HG03354 (cell line): Measurements from ENCODE around the gene GNLY.

Experiments used
- ATAC-seq: cut with Tn5 transposase; IDR thresholded peaks from one replicate; pipeline ENCODE4 v1.9.1; 2021; ENCODE audit warnings: mild to moderate bottlenecking; ENCODE audit not compliant: unreplicated experiment, poor library complexity, severe bottlenecking

The GNLY gene

DNA sequence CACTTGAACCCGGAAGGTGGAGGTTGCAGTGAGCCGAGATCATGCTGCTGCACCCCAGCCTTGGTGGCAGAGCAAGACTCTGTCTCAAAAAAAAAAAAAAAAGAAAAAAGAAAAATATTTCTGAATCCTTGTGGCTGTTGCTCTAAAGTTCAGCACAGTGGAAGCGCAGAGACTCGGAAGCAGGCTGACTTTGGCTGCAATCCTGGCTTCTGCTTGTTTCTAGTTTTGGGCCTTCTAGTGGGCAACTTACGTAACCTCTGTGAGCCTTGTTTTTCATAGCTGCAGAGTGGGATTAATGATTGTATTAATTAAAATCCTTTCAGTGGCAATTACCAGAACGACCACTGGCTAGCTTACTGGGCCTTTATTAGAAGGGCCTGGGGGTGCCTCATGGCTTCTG lies 28.4 kb downstream of the GNLY start:
- no peak for ATAC-seq

DNA sequence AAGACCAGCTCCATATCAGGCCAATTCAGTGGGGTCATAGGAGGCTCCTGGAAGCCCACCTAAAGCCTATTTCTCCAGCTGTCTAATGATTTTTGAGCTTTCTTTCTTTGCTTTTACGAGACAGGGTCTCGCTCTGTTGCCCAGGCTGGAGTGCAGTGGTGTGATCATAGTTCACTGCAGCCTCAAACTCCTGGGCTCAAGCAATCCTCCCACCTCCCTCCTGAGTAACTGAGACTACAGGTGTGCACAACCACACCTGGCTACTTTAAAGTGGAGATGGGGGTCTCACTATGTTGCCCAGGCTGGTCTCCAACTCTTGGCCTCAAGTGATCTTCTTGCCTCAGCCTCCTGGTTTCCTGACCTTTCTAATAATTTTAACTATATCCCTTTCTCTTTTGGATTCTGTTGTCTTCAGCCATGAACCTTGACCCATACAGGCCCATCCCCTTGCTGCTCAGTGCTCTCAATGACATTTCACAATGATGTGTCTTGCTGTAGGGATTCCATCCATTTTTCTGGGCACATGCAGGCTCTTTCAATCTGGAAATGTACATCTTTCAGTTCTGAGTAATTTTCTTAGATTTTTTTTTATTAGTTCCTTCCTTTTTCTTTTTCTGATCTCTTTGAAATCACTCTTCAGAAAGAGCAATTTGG lies 29.7 kb downstream of the GNLY start:
- ATAC-seq, result no peak

DNA sequence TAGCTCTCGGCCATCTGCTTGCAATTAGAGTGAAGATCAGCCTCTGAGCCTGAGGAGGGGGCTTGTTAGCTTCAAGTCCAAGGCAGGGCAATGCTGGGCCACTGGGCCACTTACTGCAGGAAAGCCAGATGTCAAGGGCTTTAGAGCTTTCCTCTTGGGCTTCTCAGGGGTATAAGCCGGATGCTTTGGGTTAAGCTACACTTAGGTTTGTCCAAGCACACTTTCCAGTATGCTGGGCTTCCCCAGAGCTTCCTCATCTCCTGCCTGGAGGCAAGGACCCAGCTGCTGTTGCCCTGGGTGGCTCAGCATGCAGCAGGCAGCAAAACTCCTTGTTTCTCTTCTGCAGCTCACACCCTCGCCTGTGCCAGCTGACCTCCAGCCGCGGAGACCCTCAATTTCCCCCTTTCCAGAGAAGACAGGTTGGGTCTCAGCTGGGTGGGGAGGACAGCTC lies 30.6 kb downstream of the GNLY start:
- ATAC-seq, result no peak

- ATAC-seq, result no peak
These were observed 31.3 kb downstream of the GNLY start for GRCh38 chr2:85725451-85725850.

DNA sequence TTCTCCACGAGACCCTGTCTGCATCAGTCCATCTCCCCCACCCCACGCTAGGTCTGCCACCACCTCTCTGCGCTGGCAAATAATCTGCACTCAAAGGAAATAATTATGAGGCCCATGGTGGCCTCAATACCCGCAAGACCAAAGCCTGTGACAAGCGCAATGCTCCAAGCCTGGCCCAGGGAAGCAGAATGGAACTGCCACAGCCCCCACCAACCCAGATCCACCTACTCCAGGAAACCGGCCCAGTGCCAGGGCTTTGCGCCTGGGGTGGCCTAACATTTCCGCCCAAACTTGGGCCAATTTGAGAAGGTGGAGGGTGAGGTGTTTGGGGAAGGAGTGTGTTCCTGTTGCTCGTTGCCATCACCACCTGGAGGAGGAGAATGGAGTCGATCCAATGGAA lies 33.6 kb downstream of the GNLY start:
- ATAC-seq, result no peak

GRCh38 chr2:85728342-85728741 lies 34.2 kb downstream of the GNLY start:
- ATAC-seq, result no peak

DNA sequence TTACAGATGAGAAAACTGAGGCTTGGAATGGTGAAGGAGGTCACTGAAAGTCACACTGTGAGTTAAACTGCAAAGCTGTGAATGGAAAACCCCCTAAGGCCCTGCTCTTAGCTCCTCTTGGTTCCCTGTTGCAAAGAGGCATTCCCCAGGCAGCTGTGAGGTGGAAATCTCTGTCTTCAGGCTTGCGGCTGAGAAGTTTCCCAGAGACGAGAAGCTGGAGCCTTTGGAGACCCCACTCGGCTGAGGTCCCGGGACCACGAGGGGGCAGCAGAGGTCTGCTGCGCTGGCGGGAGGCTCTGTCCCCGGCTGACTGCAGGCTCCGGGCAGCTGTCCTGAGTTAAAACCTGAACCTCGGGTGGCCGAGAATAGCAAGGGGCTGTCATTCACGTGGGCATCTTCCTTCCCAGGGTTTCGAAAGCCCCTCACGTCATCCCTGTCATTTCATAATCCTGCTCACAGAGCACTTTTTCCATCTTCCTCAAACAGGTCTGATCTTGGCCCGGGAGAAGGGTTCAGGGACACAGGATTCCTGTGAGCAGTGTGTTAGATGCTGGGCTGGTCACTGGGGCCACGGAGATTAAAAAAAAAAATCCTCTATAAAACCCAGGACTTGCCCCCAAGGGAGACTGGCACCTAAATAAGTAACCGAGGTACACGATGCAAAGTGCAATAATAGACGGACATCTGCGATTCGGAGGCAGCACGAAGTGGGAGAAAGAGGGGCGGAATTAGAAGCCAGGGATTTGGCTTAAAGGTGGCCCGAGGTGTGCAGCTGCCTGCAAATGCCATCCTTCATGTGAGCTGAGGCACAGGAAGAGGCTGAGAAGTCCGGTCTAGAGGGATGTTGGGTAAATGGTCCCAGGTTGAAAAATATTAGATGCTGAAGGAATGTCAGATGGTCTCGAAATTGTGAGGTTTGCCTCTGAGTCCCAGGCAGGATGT lies 35.0 kb downstream of the GNLY start:
- peak; percentile 78 for ATAC-seq

DNA sequence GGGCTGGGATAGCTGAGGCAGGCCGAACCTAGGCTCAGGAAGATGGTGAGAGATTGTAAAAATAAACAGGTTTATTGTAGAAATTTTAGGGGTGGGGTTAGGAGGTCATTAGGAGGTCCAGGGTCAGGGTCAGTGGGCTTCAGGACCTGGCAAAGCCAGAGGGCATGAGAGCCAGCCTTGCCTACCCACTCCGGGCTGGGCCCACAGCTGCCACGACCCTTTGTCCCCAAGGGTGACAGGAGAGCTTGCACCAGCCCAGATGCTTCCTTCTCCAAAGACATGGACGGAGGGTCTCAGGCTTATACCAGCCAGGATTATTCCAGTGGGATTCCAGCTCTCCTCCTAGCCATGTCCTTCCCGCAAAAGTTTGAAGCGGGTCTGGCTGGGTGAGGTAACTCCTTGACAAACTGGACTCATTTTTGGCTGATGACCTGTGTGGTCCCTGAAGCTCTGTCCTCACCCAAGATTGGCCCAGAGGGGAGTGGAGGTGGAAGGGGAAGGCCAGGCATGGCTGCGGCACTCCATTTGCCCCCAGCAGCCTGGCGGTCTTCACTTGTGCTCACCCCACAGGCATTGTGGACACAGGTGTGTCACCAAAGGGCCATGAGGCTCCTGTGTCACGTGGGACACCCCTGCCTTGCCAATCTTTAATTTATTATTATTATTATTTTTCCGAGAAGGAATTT lies 35.8 kb downstream of the GNLY start:
- no peak for ATAC-seq

- no peak for ATAC-seq
These were observed 36.6 kb downstream of the GNLY start for GRCh38 chr2:85730686-85731230.

DNA sequence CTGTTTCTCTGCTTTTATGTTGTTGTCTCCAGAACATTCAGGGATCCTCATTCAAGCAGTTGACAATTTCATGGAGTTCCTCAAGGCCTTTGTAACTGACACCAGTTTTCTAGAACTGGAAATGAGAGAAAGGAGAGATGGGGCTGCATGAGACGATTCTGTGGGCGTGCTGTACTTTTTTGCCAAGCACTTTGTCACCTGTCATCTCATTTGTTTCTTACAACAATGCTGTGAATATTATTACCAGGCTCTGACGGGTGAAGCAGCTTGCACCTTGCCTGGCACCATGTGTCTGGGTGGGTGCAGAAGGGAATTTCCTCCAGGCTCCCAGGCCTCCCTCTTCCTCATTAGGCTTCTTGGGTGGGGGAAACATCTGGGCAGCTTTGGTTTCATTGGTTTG lies 37.4 kb downstream of the GNLY start:
- no peak for ATAC-seq

GRCh38 chr2:85732467-85733120 lies 38.4 kb downstream of the GNLY start:
- ATAC-seq, result no peak

DNA sequence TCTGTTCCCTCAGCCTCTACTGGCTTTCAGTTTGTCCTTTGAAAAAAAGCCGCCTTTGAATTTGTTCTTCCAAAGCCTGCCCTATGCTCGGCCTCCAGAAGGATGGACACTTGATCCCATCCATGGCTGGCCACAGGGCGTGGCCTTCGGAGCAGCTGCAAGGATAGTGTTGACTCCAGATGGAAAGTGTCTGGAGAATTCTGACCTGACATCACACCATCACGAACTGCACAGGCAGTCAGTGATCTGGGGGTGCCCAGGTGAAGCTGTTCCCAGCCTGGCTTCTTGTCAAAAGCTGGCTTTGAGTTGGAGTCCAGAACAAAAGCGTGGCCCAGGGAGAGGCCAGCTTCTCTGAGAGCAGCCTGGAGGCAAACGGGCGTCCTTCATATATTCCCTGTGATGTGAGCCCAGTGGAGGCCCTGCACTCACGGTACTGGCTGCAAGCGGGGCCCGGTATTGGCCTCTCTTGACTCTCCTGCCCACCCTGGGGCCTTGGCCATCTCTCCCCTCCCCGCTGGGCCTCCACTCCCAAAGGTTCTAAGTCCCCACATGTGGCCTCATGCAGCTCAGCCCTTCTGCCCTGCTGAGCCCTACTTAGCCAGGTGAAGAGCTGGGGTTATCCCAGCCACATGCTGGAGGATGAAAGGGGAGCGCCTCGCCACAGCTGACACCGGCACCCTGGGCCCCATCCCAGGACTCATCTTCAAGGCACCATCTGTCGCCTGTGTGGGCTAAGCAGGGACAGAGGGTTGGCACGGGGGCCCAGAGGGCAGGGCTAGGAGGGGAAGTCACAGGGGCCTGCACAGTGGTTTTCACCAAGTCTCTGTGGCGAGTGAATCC lies 39.2 kb downstream of the GNLY start:
- ATAC-seq, result no peak

DNA sequence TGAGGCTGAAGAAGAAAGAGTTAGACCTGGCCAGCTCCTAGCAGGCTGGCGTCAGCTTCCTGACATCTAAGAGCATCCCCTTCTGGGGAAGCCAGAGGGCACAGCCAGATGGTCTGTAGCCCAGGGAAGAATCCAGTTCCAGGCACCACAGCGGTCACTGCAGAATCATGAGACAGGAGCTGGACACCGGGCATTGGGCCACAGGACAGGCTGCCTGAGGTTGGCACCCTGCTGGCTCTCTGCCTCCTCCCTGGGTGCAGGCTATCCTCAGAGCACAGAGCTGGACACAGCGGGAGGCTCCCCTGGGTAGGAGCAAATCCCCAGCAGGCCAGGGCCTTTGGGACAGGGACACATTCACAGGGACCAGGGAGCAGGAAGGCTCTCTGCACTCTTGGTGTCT lies 39.9 kb downstream of the GNLY start:
- no peak for ATAC-seq

GRCh38 chr2:85734942-85735608 lies 40.9 kb downstream of the GNLY start:
- ATAC-seq, result no peak

DNA sequence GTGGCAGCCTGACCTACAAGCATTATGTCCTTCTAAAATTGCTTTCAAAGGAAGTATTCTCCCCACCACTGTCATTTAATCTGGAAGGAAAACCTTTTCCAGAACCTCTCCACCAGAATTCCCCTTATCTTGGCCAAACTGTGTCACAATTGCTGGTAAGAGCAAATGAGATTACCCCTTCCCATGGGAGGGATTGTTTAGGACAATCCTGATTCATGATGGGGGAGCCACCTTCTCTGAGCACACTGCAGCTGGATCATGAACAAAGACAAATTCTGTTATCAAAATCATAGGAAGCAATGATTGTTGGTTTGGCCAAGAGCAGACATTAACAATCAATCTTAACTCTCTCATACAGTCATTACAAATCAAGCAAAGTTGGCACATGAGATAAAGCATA lies 41.5 kb downstream of the GNLY start:
- ATAC-seq, result no peak

- no peak for ATAC-seq
These were observed 42.5 kb downstream of the GNLY start for GRCh38 chr2:85736456-85737355.

DNA sequence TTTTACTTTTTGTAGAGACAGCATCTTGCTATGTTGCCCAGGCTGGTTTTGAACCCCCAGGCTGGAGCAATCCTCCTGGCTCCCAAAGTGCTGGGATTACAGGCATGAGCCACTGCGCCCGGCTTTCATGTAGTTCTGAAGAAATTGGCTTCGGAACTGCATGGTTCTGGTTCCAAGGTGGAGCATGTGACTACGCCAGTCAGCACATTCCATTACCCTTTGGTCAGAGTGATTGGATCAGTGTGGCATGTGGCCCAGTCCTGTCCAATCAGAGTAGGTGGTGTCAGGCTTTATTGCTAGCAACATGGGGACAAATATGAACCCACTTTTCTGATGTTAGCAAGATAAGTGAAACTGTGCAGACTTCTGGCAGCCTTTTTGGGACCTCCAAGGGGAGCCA lies 43.3 kb downstream of the GNLY start:
- ATAC-seq, result no peak
